LHCN-M2 (cell line): ENCODE data around the gene TCERG1L. TPM values are rescaled to one million over a fixed set of nuclear protein-coding genes. Genes with fewer than 3 reads are reported as not detected.

Experiments used
- DNase-seq: peaks from one replicate; pipeline ENCODE4 v3.0.0-alpha.2; 2012; ENCODE audit warnings: low read depth
- total RNA-seq: library from RNA; depleted of rRNA; stranded (reverse); fragments of >200 nt; gene quantifications from 2 replicates; pipeline ENCODE4 v1.2.3, GENCODE V29; 2014

The TCERG1L gene
- total RNA-seq, 1 experiment from 2014 or later: not detected

DNA sequence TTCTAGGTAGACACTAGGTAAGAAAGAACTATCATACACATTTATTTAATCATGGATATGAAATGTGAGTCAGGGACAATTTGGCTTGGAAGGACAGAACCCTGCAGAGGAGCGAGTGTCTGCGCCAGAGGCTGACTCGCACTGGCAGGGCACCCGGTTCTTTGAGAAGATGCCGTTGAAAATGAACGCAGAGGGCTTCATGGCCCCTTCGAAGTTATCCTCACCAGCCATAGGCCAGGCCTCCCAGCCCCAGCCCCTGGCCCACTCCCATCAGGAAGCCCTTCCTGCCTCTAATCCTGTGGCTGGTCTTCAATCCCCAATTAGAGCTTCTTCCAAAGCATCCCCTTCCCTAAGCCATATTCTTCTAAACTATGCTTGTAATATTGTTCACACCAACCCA is 239.8 kb downstream of the TCERG1L start:
- DNase-seq: no peak

DNA sequence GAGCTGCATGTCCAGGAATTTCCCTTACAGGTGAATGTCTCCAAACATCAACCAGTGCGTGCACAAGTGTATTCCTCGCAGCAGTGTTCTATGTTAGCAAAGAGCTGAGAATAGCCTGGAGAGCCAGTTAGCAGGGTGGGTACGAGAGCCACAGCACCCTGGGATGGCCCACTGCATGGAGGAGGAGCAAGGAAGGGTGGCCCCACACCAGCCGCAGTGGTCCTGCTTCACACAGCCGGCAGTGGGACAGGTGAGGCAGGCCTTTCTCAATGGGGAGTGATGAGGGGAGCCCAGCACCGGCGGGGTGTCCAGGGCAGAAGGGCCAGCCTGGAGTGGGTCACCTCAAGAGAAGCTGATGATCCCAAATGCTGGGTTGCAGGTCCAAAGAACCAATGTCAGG is 240.7 kb downstream of the TCERG1L start:
- DNase-seq: no peak

DNA sequence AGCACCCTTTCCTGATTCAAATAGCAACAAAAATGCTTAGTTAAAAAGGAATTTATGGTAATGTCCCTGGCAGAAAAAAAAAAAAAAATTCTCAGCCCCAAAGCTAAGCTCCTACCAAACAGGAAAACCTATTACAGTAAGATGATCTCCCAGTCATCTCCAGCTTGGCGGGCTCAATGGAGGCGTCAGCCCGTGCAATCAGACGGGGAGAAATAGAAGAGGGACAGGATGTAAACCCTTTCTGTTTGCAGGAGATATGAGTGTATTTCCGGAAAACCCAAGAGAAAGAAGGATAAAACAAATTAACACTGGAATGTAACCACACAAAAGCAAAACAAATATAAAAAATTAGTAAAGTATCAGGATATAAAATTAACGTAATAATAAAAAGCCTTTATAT is 242.8 kb downstream of the TCERG1L start:
- no peak for DNase-seq

DNA sequence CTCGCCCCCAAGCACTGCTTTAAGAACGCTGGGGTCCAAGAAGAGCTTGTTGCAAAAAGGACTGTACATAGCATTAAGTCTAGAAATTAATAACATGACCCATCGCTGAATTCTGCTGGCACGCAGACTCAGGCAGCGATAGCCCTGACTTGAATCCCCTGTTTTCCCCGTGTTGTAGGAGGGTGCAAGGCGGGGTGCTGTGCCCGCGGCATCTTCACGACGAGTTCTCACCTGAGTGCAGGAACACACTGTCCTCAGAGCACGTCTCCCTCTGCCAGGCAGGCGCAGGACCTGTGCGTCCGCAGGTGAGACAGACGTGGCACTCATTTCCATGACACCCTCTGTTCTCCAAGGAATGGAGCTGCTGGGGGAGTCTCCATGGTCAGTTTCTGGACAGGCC is 243.2 kb downstream of the TCERG1L start:
- DNase-seq: no peak

DNA sequence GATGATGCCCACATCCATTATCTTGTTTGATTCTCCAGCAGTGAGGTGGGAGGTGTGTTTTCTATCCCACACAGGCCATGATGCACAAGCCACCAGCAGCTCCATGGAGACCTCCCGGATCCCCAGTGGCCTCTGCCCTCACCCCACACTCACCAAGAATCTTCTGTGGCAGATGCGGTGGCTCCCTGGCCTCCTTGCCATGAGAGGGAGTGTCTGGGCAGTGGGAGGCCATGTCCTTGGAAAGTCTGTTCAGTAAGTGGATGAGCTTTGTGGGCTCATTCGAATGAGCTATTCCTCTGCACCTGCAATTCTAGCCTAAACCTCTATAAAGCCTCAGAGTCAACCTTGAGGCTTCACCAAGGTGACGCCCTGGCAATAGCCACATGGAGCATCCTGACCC is 243.8 kb downstream of the TCERG1L start:
- no peak for DNase-seq

DNA sequence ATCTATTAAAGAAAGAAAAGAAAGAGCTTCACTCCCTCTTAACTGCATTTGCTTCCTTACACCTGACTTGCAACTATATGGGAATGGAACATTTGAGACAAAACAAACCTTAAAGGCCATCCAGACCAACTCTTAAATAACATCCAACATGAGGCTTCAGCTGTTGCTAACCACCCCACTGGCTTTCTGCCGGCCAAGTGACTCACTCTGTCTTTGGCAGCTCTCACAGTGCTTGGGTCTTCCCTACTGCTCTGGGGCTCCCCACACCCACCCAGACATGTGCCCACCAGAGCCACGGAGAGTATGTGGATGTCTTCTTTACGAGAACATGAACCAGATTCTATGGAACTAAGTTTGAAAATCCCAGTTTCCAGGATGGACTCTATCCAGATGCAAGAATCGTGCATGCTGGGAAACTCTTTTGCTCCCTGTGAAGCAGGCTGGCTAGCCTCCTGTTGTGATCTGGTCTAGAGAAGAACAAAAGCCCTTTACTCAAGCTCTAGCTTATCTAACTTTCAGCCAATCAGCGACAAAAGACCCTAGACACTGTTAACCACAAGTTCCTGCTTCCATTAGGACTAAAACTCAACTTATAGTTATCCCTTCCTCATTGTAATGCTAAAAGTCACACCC is 245.7 kb downstream of the TCERG1L start:
- no peak for DNase-seq

DNA sequence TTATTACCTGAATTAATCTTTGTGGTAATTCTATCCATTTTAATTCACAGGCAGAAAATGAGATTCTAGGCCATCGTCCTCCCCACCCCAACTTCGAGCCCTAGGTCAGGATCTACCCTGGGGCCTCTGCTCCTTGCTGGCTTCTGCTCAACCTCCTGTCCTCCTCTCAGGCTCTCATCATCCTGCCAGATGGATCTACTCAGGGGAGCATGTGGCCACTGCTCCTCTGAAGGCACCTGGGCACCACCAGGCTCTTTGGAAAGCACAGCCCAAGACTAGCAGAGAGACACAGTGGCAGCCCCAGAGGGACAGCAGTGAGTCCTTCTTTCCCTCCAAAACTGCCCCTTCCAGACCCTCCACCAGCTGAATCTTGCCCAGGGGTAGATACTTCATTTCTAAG is 248.2 kb downstream of the TCERG1L start:
- no peak for DNase-seq

DNA sequence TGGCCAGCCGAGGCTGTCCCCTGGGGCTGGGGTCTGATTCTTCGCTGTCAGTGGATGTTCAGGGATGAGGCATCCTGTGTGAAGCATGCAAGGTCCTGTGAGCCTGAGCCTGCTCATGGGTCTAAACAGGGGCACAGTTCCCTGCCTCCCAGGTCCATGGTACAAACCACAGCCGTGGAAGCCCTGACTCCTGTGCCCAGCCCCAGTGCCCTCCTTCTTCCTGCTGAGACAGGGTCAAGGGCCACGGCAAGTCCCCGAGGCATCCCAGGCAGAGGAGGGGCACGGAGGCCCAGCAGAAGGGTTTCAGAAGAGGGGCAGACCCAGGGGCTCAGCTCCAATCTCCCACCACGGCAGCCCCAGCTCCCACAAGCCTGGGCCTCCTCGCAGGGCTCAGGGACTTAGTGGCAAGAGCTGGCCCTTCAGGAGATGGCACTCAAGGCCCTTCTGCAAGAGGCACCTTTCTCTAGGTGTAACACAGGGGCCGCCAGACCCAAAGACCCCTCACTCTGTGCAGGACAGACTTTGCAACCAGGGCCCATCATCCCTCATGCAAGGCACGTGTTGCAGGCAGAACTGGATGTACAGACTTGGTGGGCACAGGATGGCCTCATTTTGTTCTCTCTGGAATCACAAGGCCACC is 248.8 kb downstream of the TCERG1L start:
- no peak for DNase-seq

DNA sequence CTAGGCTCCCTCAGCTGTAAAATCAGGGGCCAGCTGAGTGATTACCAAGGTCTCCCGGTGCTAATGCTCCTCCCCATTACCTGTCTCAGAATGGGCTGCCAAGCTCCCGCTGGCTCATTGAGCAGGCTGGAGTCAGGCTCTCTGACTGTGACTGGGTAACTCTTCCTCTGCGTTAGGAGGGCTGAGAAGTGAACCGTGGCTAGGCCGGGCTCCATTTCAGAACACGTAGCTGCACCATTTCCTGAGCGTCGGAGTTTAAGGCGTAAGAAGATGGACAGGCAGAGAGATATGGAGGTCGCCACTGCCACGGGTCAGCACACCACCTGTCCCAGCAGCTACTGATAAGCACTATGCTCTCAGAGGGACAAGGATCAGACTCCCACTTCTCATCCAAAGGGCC is 250.3 kb downstream of the TCERG1L start:
- DNase-seq: no peak

DNA sequence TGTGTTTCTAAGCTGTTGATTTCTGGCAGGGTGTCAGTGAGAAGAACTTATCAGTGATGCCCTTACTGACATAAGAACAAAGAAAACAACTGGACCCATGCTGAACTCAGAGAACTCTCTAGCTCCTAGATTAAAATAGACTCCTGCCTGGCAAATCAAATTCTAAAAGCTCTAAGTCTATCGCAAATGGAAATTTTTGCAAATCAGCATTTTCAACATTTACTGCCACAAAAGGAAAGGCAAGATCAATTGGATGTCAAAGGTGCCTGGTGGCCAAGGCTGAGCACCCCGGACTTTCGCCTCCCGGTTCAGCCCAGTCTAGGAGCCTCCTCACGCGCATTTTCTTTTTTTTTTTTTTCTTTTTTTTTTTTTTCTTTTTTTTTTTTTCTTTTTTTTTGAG is 251.6 kb downstream of the TCERG1L start:
- no peak for DNase-seq

DNA sequence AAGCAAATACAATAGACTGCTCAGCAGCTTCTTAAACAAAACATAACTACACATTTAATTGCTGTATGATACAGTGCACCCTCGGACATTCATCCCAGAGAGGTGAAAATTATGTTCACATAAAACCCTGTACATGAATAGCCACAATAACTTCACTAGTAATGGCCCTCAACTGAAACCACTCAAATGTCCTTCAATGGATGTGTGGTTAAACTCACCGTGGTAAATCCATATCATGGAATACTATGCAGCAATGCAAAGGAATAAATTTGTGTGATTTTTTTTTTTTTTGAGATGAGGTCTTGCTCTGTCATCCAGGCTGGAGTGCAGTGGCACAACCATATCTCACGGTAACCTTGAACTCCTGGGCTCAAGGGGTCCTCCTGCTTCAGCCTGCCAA is 252.7 kb downstream of the TCERG1L start:
- DNase-seq: no peak

DNA sequence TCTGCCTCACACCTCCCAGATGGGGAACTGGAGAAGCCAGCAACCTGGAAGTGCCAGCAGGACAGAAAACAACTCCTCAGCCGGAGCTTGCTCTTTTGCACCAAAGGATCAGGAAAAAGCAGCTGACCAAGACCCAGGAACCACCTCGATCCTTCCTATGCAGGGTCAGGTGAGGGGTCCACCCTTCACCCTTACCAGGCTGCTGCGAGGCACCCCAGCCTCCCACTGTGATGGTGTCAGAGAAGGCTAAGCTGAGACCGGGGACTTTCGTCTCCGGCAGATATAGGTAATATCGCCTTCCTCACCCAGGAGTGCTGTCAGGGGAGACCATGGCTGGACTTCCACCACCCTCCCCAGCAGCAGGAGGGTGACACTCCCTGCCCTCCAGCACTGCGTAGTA is 254.7 kb downstream of the TCERG1L start:
- DNase-seq: no peak

DNA sequence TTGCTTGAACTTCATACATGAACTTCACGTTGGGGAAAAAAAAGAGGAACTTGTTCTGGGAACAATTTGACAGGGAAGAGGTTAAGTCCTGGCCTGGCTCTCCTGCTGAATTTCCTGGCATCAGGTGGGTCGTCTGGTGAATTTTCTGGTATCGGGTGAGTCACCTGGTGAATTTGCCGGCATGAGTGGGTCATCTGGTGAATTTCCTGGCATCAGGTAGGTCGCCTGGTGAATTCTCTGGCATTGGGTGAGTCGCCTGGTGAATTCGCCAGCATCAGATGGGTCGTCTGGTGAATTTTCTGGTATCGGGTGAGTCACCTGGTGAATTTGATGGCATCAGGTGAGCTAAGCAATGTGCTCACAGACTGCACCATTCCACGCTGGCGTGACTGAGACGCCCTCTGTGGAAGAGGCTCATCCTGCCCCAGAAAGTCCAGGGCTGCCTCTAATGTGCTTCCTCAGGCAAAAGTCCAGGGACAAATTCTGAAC is 255.4 kb downstream of the TCERG1L start:
- no peak for DNase-seq

DNA sequence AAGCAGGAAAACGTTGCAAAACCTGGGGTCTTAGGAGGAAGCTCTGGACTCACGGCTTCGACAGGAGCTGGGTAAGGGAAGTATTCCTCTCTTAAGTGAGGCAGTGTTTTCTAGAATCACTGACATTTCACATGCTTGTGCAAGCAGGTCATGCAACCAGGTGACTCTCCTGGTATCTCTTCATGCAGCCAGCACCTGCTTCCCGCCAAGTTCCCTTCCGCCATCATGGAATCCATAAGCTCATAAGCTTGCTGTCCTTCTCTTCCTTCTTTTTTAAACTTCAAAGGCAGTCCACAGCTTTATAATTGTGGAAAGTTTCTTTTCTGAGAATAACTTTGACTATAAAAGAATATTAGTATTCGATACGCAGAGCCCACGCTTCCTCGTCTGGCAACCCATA is 256.1 kb downstream of the TCERG1L start:
- DNase-seq: no peak

DNA sequence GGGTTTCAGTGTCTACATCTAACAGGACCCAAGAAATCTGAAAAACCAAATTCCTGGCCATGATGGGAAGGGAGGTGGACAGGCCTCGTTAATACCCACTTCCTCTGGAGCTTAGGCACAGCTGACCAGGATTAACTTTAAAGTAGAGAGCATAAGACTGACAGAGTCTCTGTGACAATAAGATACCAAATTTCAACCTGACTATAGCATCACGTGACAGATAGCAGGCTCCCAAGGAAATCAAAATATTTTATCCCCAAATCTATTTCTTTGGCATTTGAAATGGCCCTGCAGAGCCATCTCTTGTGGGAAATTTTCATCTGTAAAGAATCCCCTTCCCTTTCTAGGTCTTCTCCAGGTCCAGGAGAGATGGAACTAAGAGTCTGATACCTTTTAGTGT is 258.3 kb downstream of the TCERG1L start:
- DNase-seq: no peak

DNA sequence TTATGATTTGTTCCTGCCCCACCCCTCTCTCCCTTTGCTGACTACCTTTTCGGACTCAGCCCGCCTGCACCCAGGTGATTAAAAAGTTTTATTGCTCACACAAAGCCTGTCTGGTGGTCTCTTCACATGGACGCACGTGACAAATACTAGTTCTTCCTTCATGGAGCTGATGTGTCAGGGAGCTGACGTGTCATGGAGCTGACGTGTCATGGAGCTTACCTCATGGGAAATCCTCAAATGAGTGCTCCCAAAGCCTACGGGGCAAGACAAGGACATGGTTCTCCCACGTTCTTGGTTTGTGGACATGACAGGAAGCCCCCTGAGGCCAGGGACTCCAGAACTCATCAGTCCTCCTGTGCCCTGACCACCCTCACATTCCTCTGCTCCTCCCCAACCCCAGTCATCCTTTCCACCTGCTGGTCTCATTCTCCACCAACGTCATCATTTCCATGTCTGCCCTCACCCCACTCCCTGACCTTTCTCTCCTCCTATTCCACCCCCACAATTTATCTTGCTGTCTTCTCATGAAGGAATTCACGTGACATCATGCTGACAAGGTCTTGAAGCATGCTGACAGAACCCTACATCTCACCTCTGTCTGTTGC is 261.3 kb downstream of the TCERG1L start:
- DNase-seq: no peak

DNA sequence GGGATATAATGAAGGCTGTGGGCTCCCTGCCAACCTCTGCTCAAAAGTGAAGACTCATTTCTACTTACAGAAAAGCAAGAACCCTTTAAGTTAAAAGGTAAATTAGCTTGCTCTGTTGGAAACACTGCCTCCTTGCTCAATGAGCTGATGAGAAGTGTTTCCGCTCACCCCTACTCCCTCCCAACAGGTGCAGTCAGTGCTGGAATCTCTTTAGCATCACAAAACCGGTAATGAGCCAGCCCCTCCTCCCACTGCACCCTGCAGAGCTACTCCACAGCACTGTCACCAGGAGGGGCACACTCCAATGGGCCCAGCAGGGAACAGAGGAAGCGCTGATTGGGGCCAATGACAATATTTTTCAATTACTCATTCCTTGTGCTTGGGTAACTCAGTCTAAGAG is 262.5 kb downstream of the TCERG1L start:
- DNase-seq: no peak

DNA sequence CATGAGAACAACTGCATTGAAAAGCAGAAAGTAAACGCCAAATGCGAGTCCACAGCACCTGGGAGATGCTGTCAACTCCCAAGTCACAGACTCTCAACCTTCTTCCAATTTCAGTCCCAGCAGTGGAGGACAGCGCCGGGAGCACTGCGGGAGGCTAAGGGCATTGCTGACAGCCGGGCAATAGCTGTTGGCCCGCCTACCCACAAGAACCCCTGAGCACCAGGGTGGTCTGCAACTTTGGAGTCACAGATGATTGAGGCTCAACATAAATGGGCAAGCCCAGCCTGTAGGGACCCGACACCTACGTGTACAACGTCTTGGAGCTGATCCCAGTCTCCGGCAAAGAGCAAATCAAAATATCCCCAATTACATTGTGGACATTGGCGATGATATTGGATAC is 262.9 kb downstream of the TCERG1L start:
- no peak for DNase-seq

DNA sequence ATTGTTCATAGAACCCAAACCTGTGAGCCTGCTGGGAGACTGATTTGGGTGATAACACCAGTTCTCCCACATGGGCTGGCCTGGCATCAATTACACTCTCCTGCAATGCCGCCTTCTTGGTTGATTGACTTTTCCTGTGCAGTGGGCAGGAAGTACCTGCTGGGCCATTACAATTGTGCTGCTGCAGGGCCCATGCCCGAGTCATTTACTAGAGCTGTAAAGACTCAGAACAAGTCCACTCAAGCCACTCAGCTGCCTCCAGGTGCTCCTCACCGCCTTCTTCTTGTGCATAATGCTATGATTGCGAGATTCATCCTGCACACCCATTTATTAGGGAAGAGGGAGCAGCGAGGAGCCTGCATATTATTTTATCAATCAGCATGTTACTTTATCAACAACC is 264.0 kb downstream of the TCERG1L start:
- no peak for DNase-seq

DNA sequence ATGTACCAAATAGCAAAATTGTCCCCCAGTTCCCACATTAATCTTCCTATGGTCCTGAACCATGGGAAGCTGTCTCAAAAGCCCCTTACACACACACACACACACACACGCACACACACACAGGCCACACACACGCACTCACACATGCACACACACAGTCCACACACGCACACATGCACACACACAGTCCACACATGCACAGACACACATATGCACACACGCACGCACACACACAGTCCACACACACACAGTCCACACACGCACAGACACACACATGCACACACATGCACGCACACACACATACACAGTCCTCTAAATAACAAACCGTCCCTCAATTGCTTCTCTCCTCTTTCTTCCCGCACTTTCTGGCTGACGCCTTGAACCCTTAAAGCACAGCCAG is 265.3 kb downstream of the TCERG1L start:
- no peak for DNase-seq

DNA sequence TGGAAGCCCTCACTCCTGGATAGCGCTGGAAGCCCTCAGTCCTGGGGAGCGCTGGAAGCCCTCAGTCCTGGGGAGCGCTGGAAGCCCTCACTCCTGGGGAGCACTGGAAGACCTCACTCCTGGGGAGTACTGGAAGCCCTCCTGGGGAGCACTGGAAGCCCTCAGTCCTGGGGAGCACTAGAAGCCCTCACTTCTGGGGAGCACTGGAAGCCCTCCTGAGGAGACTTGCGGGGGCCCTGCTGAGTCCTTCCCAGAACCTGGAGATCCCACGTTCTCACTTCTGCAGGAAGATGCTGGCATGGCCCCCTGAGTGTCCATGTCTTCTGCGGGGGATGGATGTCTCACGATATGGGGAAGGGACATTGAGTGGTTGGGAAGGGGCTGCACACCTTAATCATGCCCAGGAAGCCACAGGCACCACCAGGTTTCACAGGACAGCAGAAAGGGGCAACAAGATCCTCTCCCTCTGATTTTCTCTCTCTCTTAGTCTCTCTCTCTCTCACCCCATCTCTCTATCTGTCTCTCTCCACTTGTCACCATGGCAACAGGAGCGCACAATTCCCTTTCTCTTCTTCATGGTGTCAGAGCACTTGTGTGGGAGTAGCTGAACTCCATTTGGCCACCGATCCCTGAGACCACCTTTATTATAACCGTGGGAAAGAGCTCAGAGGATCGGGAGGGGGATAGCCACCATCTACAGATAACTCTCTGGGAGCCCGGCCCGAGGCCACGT is 267.0 kb downstream of the TCERG1L start:
- DNase-seq: no peak

DNA sequence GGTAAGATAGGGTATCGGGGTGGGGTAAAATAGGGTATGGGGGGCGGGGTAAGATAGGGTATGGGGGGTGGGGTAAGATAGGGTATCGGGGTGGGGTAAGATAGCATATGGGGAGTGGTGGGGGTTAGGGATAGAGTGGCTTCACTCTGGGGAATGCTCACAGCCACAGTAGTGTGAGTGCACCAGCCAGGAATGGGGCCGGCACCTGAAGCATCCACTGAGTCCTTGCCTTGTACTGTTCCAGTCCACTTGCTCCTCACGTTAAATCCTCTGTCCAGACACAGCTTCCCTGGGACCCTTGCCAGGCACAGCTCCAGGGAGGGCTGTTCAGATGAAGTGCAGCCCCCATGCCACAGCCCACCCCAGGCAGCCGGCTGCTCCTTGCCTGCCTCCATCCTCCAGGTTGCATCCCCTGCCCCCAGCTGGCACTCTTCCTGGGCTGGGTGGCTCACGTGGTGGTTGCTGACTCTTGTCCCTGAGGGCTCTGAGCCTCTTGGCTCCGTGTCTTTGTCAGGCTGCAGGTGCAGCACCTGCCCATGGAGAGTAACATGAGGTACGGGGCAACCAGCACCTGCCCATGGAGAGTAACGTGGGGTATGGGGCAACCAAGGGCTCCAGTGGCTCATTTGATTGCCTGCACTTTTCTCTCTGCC is 268.4 kb downstream of the TCERG1L start:
- DNase-seq: no peak
